HL-60/S4 treated with phorbol 12-myristate 13-acetate at 8.2 ng/mL for 4 days and 3 days (cell line): ENCODE data around the gene ALOX5AP.

ENCODE experiments used
- in situ Hi-C: fragments of 300-500 bp; cut with MboI; formaldehyde crosslinking; loops from 2 replicates; pipeline ENCODE4 v1.15.0; 2022; ENCODE audit warnings: low sequenced_read_pairs

ALOX5AP gene

DNA sequence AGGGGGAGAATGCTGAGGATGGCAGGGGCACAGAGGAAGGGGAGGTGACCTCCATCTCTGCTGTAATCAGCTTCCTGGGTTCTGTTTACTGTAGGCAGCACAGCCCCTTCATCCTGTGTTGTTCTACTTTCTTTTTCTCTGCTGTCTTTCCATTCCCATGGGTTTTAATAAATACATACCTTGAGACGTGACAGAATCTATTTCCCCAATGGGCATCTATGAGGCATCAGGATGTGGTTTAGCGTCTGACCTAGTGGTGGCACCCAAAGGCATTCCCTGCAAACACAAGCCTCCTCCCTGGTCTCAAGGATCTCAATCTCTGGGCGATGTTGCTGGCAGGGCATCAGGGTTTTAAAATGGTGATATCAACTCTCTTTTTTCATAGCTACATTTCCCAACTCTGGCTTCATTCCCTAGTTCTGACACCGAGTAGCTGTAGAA is 60.8 kb downstream of the ALOX5AP start:
- in situ Hi-C loops = no loop called here

DNA sequence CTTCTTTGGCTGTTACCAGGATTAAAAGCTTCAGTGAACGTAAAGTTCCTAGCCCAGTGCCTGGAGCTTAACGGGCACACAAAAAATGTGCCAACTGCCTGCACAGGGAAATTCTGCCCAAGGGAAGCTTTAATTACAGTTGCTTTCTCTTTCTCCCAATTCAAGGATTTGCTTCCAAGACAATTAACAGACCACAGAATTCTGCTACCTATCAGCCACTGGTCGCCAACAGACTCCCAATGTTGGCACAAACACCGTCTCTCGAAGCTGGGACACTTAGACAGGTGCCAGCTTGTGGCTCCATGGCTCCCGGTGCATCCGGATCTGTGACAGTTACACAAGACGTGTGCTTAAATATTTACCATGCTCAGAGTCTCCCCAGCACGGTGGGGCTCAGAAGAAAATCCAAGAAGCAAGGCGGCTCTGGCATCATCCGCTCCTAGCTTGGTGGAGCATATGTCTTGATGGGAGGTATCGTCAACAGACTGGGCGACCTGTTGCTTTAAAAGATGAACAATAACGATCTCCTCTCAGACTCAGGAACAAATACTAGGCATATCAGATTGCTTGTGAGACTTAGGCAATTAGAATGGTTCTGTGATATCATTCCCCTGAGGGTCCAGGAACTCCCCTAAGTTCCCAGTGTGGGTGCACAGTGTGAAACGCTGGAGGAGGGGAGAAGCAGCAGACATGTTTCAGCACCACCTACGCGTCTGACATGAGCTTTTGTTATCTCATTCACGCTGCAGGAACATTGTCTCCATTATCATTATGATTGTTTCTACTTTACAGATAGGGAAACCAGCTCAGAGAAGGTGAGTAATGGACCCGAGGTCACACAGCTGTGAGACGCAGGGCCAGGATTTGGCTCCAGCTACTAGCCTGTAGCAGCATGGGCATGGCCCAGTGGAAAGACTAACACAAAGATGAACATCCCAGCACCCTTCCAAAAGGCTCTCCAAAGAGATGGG is 61.6 kb downstream of the ALOX5AP start:
- in situ Hi-C loops = no loop called here

DNA sequence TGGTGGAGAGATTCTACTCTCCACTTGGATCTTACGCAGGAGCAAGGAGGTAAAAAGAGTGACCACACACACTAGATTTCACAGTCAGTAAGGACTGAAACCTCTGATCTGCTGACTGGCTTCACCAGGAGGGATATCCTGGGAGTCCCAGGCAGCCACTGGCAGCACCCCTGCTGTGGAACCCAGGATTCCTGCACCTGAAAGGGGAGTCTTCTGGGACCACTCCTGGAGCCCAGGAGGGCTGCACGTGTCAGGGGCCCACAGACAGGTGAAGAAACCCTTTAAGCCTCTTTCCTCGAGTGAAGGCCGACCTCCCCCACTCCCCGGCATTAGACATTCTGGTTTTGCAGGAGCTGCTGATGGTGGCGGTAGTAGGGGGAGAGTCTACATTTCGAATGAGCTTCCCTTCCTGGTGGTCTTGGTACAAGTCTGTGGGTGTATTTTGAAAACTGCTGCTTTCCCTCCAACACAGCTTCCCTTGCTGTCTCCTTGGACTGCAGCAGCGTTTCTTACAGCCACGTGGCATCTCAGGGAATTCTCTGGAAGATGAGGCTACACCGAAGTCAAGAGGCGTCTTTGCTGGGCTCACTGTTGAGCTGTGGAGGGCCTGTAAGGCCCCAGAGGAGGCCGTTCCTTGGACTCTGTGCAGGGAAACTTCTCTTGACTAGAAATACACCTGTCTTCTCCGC is 62.6 kb downstream of the ALOX5AP start:
- in situ Hi-C loops = no loop called here

DNA sequence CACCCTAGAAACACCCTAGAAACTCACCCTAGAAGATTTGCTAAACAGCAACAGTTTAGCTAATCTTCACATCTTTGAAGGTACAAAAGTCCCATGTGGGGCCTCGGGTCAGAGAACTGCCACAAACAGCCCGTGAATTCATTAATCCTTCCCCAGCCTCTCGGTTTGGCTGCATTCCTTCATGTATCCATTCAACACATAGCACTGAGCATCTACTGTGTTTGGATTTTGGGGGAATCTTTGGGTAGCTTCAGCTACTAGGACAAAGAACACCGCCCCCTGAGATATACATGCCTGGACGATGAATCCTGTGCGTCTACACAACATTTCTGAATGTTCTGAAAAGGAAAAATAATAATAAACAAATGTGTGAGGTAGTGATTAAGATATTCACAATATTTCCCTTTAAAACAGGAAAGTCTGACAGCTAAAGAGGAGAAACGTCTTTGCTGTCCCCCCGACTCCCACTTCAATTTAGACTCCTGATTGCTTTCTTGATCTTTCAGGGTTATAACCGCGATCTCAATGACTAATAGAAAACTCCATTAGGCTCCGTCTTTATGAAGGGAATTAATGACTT is 63.5 kb downstream of the ALOX5AP start:
- in situ Hi-C loops = no loop called here

DNA sequence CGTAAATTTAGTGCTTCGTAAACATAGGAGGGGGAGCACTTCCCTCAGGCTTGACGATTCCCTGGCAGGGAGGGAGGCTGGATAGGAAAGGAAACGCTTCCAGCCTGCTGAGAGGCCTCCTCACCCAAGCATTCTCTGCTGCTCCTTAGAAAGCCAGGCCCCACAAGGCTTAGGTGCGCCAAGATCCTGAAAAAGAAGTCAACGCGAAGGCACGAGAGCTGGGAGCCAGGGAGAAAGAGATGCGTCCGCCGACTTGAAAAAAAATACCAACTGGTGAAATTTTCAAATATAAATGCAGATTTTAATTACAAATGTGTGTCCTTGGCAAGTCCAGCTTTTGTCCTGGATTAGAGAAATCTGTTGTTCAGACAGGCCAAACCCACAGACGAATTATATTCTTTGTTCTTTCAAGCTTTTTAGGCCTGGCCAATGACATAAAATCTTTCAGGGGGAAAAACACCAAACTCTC is 64.0 kb downstream of the ALOX5AP start:
- in situ Hi-C loops = no loop called here

DNA sequence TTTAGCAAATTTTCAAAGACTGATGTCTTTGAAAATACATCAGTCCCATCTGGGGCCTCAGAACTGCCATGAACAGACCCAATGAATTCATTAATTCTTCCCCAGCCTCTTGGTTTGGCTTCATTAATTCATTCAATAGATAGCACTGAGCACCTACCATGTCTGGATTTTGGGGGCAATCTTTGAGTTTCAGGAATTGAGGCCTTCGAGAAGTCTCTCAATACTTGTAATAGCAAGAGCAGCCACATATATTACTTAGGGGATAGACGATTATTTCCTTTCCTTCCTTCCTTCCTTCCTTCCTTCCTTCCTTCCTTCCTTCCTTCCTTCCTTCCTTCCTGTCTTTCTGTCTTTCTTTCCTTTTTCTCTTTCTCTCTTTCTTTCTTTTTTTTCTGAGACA is 64.8 kb downstream of the ALOX5AP start:
- in situ Hi-C loops = no loop called here

DNA sequence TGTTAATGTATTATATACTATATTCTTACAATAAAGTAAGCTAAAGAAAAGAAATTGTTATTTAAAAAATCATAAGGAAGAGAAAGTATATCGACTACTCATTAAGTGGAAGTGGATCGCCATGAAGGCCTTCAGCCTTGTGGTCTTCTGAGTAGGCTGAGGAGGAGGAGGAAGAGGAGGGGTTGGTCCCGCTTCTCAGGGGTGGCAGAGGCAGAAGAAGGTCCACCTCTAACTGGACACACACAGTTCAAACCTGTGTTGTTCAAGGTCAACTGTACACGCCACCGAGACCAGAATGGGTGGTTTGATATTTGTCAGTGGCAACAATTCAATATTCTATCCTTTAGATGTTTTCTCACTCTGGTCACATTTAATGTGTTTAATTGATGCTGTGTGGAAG is 67.2 kb downstream of the ALOX5AP start:
- in situ Hi-C loops = no loop called here

DNA sequence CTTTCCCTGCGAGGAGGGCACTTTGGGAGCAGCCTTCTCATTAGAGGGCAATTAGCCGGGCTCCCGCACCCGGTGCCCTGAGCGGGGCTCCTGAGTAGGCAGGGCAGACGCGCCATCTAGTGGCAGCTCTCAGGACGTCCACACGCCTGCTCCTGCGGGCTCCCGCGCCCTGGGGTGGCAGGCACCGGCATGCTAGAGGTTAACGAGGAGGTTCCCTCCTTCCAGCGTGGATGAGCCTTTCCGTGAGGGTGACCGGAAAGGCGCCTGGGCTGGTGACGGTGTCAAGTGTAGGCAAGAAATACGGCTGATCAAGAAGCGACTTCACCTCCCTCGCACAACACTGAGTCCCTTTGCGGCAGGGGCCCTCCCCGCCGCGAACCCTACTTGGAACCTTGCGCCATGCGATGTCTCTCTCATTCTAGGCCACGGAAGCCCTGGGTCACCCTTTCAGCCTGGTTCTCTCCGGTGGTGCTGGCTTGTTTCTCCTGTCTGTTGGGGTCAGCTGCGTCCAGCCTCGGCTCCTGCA is 67.7 kb downstream of the ALOX5AP start:
- in situ Hi-C loops = no loop called here

DNA sequence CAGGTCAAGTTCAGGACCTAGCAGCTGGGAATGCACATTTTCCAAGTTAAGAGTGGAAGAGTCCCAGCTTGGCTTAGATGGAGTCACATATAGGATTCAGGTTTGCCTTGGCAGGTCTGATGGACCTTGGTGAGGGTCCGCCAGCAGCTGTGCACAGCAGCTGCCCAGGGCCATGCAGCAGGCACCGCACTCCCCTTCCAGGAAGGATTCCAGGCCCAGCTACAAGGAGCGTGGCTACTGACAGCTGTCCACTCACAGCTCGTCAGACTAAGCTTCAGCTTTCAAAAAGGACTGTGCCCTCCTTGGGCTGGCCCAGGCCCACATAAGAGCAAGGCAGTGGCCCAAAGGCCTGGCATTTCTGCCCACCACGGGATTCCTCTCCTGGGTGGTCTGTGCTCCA is 68.4 kb downstream of the ALOX5AP start:
- in situ Hi-C loops = no loop called here

DNA sequence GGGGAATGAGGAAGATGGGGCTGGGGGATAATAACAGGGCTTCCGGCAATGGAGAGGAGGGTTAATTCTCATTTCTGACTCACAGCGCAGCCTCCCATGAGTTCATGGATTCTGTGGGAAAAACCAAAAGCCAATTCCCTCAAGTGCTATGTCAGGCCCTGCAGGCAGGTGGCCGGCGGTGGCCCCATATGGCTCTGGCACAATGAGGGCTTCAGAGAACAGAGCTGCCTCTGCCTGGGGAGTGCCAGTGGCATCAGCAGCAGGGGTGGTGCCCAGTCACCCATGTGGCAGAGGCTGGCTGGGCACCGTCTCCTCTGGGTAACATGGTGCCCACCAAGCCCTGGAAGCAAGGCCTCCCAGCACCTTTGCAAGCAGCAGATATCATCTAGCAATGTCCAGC is 69.1 kb downstream of the ALOX5AP start:
- in situ Hi-C loops = no loop called here

DNA sequence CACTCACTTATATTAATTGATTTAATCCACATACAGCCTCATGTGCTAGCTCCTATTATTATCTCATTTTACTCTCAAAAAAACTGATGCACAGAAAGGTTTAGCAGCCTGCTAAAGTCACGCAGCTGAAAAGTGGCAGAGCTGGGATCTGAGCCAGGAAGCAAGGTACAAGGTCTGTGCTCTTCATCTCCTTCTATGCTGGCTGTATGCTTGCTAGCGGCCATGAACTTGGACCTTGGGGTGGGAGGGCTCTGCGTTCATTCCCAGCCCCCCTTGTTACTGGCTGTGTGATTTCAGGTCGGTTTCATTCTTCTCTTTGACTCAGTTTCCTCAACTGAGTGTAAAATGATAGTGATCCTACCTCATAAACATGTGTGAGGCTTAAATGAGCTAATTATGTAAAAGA is 69.8 kb downstream of the ALOX5AP start:
- in situ Hi-C loops = no loop called here

DNA sequence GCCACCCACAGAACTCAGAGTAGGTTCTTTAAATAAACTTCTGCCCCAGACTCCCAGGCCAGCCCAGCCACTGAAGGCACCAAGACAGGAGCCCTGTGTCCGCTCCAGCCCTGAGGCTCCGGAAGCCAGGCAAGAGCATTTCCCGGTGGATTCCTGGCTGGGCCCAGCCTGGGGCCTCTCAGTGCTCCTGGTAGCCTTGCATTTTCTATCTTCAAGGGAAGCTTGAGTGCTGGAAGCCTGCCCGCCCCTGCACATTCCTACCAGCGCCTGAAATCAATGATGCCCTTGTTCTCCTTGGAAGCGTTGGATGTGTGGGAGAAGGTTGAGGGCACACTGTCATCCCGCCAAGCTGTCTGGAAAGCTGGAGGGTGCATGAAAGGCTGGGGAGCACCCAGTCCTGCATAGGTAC is 70.3 kb downstream of the ALOX5AP start:
- in situ Hi-C loops = no loop called here

DNA sequence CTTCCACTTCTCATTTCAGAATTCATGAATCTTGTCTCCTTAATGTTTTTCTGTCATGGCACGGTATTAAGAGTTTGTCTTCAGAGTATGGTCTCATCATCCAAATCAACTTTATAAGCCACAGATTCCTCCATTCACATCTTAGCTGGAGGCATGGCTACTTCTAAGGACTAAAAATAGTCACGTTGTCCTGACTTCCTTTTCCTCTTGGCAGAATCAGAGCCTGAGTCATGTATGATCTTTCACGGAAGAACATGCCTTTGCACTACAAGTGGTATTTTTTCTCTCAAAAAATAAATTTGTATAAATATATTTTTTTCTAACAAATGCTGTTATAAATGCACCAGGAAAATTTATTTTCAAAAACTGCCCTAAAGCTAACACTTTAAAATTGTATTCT is 71.4 kb downstream of the ALOX5AP start:
- in situ Hi-C loops = no loop called here

DNA sequence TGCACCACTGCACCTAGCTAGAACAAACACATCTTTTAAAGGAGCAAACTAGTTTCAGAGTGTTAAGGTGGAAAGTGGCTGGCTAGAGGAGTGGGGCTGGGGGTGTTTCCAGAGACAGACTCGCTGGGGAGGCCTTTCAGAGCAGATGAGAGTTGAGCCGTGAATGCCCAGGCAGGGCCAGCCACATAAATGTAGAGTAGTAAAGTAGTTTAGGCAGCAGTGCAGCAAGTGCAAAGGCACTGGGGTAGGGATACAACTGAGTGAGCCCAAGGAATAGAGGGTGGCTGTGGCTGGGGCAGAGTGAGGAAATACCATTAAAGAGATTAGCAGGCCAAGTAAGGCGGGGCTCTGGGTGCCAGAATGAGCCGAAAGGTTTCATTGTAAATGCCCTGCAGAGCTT is 72.0 kb downstream of the ALOX5AP start:
- in situ Hi-C loops = no loop called here

DNA sequence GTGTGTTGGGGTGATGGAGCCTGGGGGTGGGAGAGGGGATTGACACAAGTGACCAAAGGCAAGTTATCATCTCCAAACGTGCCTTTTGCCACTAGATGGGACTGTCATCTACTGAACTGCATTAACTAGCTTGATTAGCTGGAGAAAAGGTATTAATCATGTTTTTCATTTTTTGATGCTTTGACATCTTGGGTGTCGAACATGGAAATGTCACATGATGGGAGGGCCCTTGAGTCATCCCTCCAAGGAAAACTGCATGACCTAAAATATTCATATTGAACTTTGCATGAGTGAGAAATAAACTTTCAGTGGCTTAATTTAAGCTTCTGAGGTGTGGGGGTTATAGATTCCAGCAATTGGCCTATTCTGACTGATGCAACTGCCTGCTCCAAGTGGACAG is 73.3 kb downstream of the ALOX5AP start:
- in situ Hi-C loops = no loop called here

DNA sequence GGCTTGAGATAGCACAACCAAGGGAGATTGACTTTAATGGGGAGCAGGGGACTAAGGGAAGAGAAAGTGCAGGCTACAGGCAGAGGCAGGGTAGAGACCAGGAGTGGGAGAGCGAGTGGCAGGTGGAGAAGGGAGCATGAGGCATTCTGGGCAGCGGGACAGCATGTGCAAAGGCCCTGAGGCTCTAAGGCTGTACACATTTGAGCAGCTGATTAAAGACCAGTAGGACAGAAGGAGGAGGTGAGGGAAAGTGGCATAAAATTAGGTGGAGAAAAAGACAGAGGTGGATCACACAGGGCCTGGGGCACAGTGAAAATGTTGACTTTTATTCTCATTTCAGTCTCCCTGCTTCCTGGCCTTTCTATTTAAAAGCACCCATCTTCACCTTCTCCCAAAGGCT is 74.4 kb downstream of the ALOX5AP start:
- in situ Hi-C loops = no loop called here

DNA sequence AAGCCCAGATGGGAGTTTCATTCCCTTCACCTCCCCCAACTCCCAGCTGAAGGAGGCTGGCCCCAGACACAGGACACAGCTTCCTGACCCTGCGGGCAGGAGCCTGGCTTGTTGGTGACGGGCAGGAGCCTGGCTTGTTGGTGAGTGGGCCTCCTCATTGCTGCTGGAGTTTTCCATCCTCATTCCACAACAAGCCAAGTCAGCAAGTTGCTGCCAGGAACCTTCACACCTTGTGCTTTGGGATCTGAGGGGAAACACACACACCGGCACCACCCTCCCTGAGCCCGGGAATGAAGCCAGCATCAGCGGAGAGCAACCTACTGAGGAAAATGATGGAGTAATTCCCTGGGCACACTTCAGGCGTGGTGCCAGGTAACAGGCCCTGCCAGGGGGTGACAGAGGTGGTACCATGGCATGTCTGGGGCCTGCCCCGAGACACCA is 74.9 kb downstream of the ALOX5AP start:
- in situ Hi-C loops = no loop called here

DNA sequence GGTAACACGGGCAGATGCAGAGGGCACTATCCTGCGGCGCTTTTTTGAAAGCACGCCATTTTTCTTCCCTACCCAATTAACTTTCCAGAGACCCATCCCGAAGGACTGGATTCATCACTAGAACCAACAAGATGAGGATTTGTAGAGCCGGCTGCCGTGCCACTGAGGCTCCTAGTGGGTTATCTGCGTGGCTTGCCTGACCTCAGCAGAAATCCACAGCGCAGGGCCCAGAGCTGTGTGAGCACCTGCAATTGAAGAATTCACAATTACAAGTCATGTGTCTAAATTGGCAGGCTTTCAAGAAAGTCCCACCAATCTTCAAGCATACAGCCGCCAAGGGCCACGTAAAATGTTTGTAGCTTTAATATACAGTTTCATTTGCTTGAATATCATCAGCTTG is 75.5 kb downstream of the ALOX5AP start:
- in situ Hi-C loops = no loop called here
